Gastrocnemius medialis (tissue), 4 donors: ENCODE data around the gene CARMIL1. TPM values are rescaled to one million over a fixed set of nuclear protein-coding genes. Genes with fewer than 3 reads are reported as not detected.

Experiments used
- ATAC-seq, 2 donors: fragments of 150-250 bp; one replicate each; pipeline ENCODE4 v1.9.1; 2016
- DNase-seq, 2 donors: peaks; one replicate each; pipeline ENCODE4 v3.0.0-alpha.2; 2019
- H3K27ac ChIP-seq, 4 donors: fragments of 200-600 bp; sonication (generic); 1 replicate in 1 of 4; 2 replicates in 3 of 4; pipeline ENCODE4 v1.5.1; 2016 to 2018; ENCODE audit warnings: mild to moderate bottlenecking in 2 of 4, moderate library complexity in 1 of 4
- H3K27me3 ChIP-seq, 3 donors: fragments of 200-600 bp; sonication (generic) in 2 of 3; 1 replicate in 1 of 3; 2 replicates in 2 of 3; pipeline versions ENCODE4 v1.5.1 to v1.6.0; 2016 to 2019; ENCODE audit warnings: mild to moderate bottlenecking in 1 of 3, moderate library complexity in 1 of 3
- H3K36me3 ChIP-seq, 2 donors: fragments of 200-600 bp; sonication (generic) in 1 of 2; one replicate each; pipeline ENCODE4 v1.5.1; 2017 to 2018
- H3K4me1 ChIP-seq, 2 donors: fragments of 200-600 bp; sonication (generic) in 1 of 2; one replicate each; pipeline ENCODE4 v1.5.1; 2016 to 2017; ENCODE audit warnings: mild to moderate bottlenecking in 2 of 2
- H3K4me3 ChIP-seq, 4 donors: fragments of 200-600 bp; sonication (generic) in 3 of 4; 1 replicate in 1 of 4; 2 replicates in 3 of 4; pipeline ENCODE4 v1.5.1; 2016 to 2019; ENCODE audit warnings: mild to moderate bottlenecking in 2 of 4
- H3K9me3 ChIP-seq, 3 donors: fragments of 200-600 bp; sonication (generic) in 2 of 3; 1 replicate in 1 of 3; 2 replicates in 2 of 3; pipeline ENCODE4 v1.5.1; 2016 to 2019
- CTCF ChIP-seq, 5 experiments: fragments of 450-650 bp in 3 of 5; fragments of 200-600 bp in 2 of 5; sonication (generic) in 2 of 5; IDR thresholded peaks in 4 of 5; conservative IDR thresholded peaks in 1 of 5; 1 replicate in 4 of 5; 2 replicates in 1 of 5; pipeline ENCODE4 v1.5.1; 2016 to 2019; ENCODE audit warnings: antibody characterized with exemption in 5 of 5, mild to moderate bottlenecking in 3 of 5, moderate library complexity in 3 of 5
- POLR2A ChIP-seq, 2 donors: fragments of 450-650 bp; IDR thresholded peaks; one replicate each; pipeline ENCODE4 v1.6.1; 2017; ENCODE audit warnings: antibody characterized with exemption in 2 of 2, mild to moderate bottlenecking in 2 of 2, moderate library complexity in 2 of 2
- in situ Hi-C, 4 donors: fragments of 200-750 bp; cut with MboI; loops; one replicate each; pipeline versions ENCODE4 v1.15.0 to v1.8.0; 2017; ENCODE audit warnings: low sequenced_read_pairs in 4 of 4
- intact Hi-C: fragments of 100-400 bp; cut with DNase I; formaldehyde crosslinking; loops from one replicate; pipeline ENCODE4 v1.15.1; 2023; ENCODE audit warnings: low total_unique reads
- total RNA-seq, 4 donors: library from RNA; depleted of rRNA; stranded (reverse); fragments of >200 nt; gene quantifications; one replicate each; pipeline versions ENCODE4 v1.1.0 to v1.2.3, GENCODE V29; 2016

The CARMIL1 gene
- total RNA-seq, 4 donors from 2014 or later = 0.87 to 2.1 (median 1.7) TPM

- Histone ChIP-seq H3K27me3 (no peaks in the 10 kb centered on the region), H3K36me3 (no peaks in the 10 kb centered on the region), H3K27ac (no peak overlapping the region), H3K4me3 (no peak overlapping the region), H3K4me1 (peaks cover 0 to 4% of the 10 kb centered on the region in 2 donors), H3K9me3 (no peaks in the 10 kb centered on the region)
- in situ Hi-C loops (no loop called here), intact Hi-C loops (no loop called here)
- ATAC-seq = no peak
- DNase-seq = no peak
- TF ChIP-seq POLR2A (IDR thresholded peaks at IDR 0.05) (no peak), CTCF (IDR thresholded peaks at IDR 0.05 in 4 of 5, conservative IDR thresholded peaks at IDR 0.05 in 1 of 5) (no peak)
Measured at GRCh38 chr6:25413207-25413905, 134.2 kb downstream of the CARMIL1 start.

GRCh38 chr6:25414168-25414567, 135.0 kb downstream of the CARMIL1 start:
- in situ Hi-C loops (no loop called here), intact Hi-C loops (no loop called here)
- Histone ChIP-seq H3K9me3 (no peaks in the 10 kb centered on the region), H3K27me3 (no peaks in the 10 kb centered on the region), H3K27ac (no peak overlapping the region), H3K4me3 (no peak overlapping the region), H3K4me1 (peaks cover 0 to 4% of the 10 kb centered on the region in 2 donors), H3K36me3 (no peaks in the 10 kb centered on the region)
- DNase-seq = no peak
- no peak for TF ChIP-seq POLR2A (IDR thresholded peaks at IDR 0.05)
- no peak for TF ChIP-seq CTCF (IDR thresholded peaks at IDR 0.05 in 4 of 5, conservative IDR thresholded peaks at IDR 0.05 in 1 of 5)
- no peak for ATAC-seq

- intact Hi-C loops = no loop called here
- ATAC-seq (no peak), DNase-seq (no peak)
- Histone ChIP-seq H3K4me1 (peaks cover 0 to 4% of the 10 kb centered on the region in 2 donors), H3K9me3 (no peaks in the 10 kb centered on the region), H3K27me3 (no peaks in the 10 kb centered on the region), H3K4me3 (no peak overlapping the region), H3K36me3 (no peaks in the 10 kb centered on the region), H3K27ac (no peak overlapping the region)
- TF ChIP-seq CTCF (IDR thresholded peaks at IDR 0.05 in 4 of 5, conservative IDR thresholded peaks at IDR 0.05 in 1 of 5) (no peak), POLR2A (IDR thresholded peaks at IDR 0.05) (no peak)
- in situ Hi-C loops = no loop called here
Measured at GRCh38 chr6:25414755-25415154, 135.6 kb downstream of the CARMIL1 start.

GRCh38 chr6:25415274-25415673, 136.1 kb downstream of the CARMIL1 start:
- Histone ChIP-seq H3K9me3 (no peaks in the 10 kb centered on the region), H3K4me1 (peaks cover 0 to 4% of the 10 kb centered on the region in 2 donors), H3K4me3 (no peak overlapping the region), H3K36me3 (no peaks in the 10 kb centered on the region), H3K27ac (no peak overlapping the region), H3K27me3 (no peaks in the 10 kb centered on the region)
- DNase-seq = no peak
- in situ Hi-C loops = no loop called here
- intact Hi-C loops = no loop called here
- ATAC-seq = no peak
- TF ChIP-seq CTCF (IDR thresholded peaks at IDR 0.05 in 4 of 5, conservative IDR thresholded peaks at IDR 0.05 in 1 of 5) = no peak
- TF ChIP-seq POLR2A (IDR thresholded peaks at IDR 0.05) = no peak

- in situ Hi-C loops = no loop called here
- TF ChIP-seq CTCF (IDR thresholded peaks at IDR 0.05 in 4 of 5, conservative IDR thresholded peaks at IDR 0.05 in 1 of 5) (no peak), POLR2A (IDR thresholded peaks at IDR 0.05) (no peak)
- intact Hi-C loops = no loop called here
- Histone ChIP-seq H3K27me3 (no peaks in the 10 kb centered on the region), H3K27ac (no peak overlapping the region), H3K9me3 (no peaks in the 10 kb centered on the region), H3K4me3 (no peak overlapping the region), H3K4me1 (peaks cover 0 to 4% of the 10 kb centered on the region in 2 donors), H3K36me3 (no peaks in the 10 kb centered on the region)
- DNase-seq = no peak
- no peak for ATAC-seq
Measured at GRCh38 chr6:25415701-25416100, 136.5 kb downstream of the CARMIL1 start.
